HG03558 (cell line): ENCODE data around the gene BNIP1.

Source experiments
- ATAC-seq: cut with Tn5 transposase; IDR thresholded peaks from one replicate; pipeline ENCODE4 v1.9.1; 2021; ENCODE audit warnings: moderate number of reproducible peaks; ENCODE audit not compliant: unreplicated experiment; ENCODE audit errors: extremely low read depth

BNIP1 gene

DNA sequence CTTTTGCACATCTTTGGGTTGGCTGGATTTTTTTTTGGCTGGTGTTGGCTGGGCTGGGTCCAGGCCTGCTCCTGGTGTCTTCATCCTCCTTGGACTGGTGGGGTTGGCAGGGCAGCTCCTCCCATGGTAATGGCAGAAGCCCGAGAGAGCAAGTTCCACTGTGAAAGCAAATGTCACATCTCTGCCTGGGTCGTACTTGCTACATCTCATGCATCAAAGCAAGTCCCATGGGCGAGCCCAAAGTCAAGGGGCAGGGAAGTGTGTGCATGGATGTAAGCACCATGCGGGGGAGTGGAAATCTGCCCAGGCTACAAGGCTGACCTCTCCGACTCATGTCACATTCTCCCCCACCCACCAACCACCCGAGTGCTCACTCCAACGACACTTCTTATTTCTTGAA is 64.0 kb downstream of the BNIP1 start:
- ATAC-seq = no peak

DNA sequence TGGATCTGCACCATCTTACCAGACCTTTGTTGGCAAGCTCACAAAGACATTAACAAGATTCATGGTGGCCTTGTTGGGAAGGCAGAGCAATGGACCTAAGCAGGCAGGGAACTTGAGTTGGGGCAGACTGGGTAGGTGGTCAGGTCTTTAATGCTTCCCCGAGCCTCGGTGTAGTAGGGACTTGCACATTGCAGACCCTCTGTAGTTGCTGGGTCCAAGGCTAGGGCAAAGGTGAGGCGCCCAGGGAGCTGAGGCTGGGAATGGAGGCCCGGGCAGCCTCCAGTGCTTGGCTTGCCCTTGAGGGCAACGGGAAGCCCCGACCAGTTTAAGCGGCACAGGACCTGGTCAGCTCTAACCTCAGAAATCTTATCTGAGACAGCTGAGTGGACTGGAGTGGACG is 66.5 kb downstream of the BNIP1 start:
- no peak for ATAC-seq

DNA sequence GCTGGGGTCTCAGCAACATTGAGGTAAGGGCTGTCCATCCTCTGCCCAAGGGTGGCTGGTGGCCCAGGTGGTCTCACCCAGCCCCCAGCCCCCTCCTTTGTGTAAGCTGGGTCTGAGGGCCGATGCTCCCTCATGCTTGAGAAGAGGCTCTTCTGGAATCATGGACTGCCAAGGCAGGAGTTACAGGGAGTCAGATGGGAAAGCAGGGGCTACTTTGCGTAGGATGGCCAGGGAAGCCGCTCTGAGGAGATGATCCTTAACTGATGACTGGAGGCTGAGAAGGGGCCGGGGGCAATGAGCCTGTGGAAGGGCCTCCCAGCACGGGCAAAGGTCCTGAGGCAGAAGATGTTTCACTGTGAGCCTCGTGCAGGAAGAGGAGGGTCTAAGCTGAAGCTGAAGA is 67.0 kb downstream of the BNIP1 start:
- ATAC-seq = no peak

DNA sequence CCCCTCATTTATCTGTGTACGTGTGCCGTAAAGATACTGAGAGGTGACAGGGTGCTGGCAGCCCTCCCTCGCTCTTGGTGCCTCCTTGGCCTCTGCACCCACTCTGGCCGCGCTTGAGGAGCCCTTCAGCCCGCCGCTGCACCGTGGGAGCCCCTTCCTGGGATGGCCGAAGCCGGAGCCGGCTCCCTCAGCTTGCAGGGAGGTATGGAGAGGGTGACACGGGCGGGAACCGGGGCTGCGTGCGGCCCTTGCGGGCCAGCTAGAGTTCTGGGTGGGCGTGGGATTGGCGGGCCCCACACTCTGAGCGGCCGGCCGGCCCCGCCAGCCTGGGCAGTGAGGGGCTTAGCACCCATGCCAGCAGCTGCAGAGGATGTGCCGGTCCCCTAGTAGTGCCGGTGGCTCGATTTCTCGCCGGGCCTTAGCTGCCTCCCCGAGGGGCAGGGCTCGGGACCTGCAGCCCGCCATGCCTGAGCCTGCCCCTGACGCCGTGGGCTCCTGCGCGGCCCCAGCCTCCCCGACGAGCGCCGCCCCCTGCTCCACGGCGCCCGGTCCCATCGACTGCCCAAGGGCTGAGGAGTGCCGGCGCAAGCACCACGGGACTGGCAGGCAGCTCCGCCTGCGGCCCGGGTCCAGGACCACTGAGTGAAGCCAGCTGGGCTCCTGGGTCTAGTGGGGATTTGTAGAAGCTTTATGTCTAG is 69.1 kb downstream of the BNIP1 start:
- no peak for ATAC-seq
